ENCODE data around the gene KATNB1.
"Not testable (repeated sequence)": the region's sequence is repeated elsewhere in the genome, so short reads cannot be mapped to it uniquely, and the experiment has no call there.

Gene KATNB1

GRCh38 chr16:57739756-57740422, 4.3 kb downstream of the KATNB1 start:
- no peak overlapping the region for H3K4me3 ChIP-seq (ENCODE audit: low read depth, low read length)
- no peak for DNase-seq (ENCODE audit: low read depth)

GRCh38 chr16:57740423-57741071, 5.0 kb downstream of the KATNB1 start:
- no peak overlapping the region for H3K4me3 ChIP-seq (ENCODE audit: low read depth, low read length)
- no peak for DNase-seq (ENCODE audit: low read depth)

- no peak overlapping the region for H3K4me3 ChIP-seq (ENCODE audit: low read depth, low read length)
Measured at GRCh38 chr16:57741660-57742191, 6.2 kb downstream of the KATNB1 start.

GRCh38 chr16:57742543-57742942, 7.0 kb downstream of the KATNB1 start:
- H3K4me3 ChIP-seq (ENCODE audit: low read depth, low read length) = no peak overlapping the region
- DNase-seq (ENCODE audit: low read depth) = no peak

More at GRCh38 chr16:57741660-57742191, 6.2 kb downstream of the KATNB1 start:
- DNase-seq (ENCODE audit: low read depth) = no peak

GRCh38 chr16:57743458-57743857, 7.9 kb downstream of the KATNB1 start:
- no peak for DNase-seq (ENCODE audit: low read depth)
- H3K4me3 ChIP-seq (ENCODE audit: low read depth, low read length) = no peak overlapping the region

GRCh38 chr16:57743886-57744641, 8.5 kb downstream of the KATNB1 start:
- DNase-seq (ENCODE audit: low read depth) = no peak
- no peak overlapping the region for H3K4me3 ChIP-seq (ENCODE audit: low read depth, low read length)

GRCh38 chr16:57744642-57744903, 9.0 kb downstream of the KATNB1 start:
- no peak for DNase-seq (ENCODE audit: low read depth)

GRCh38 chr16:57745768-57746167, 10.2 kb downstream of the KATNB1 start:
- DNase-seq (ENCODE audit: low read depth) = no peak
- no peak overlapping the region for H3K4me3 ChIP-seq (ENCODE audit: low read depth, low read length)

More at GRCh38 chr16:57744642-57744903, 9.0 kb downstream of the KATNB1 start:
- no peak overlapping the region for H3K4me3 ChIP-seq (ENCODE audit: low read depth, low read length)

GRCh38 chr16:57746316-57746715, 10.7 kb downstream of the KATNB1 start:
- not testable (repeated sequence) for DNase-seq (ENCODE audit: low read depth); H3K4me3 ChIP-seq (ENCODE audit: low read depth, low read length)

- no peak for DNase-seq (ENCODE audit: low read depth)
- no peak overlapping the region for H3K4me3 ChIP-seq (ENCODE audit: low read depth, low read length)
Measured at GRCh38 chr16:57747091-57747490, 11.5 kb downstream of the KATNB1 start.

GRCh38 chr16:57747496-57747895, 11.9 kb downstream of the KATNB1 start:
- H3K4me3 ChIP-seq (ENCODE audit: low read depth, low read length) = no peak overlapping the region
- DNase-seq (ENCODE audit: low read depth) = no peak

GRCh38 chr16:57747996-57748395, 12.4 kb downstream of the KATNB1 start:
- no peak for DNase-seq (ENCODE audit: low read depth)
- H3K4me3 ChIP-seq (ENCODE audit: low read depth, low read length) = no peak overlapping the region

GRCh38 chr16:57748596-57748995, 13.0 kb downstream of the KATNB1 start:
- no peak for DNase-seq (ENCODE audit: low read depth)
- no peak overlapping the region for H3K4me3 ChIP-seq (ENCODE audit: low read depth, low read length)

GRCh38 chr16:57749101-57749692, 13.6 kb downstream of the KATNB1 start:
- H3K4me3 ChIP-seq (ENCODE audit: low read depth, low read length) = no peak overlapping the region
- no peak for DNase-seq (ENCODE audit: low read depth)

GRCh38 chr16:57749856-57750452, 14.4 kb downstream of the KATNB1 start:
- no peak overlapping the region for H3K4me3 ChIP-seq (ENCODE audit: low read depth, low read length)
- DNase-seq (ENCODE audit: low read depth) = no peak

GRCh38 chr16:57750796-57751538, 15.4 kb downstream of the KATNB1 start:
- H3K4me3 ChIP-seq (ENCODE audit: low read depth, low read length) = no peak overlapping the region
- DNase-seq (ENCODE audit: low read depth) = no peak

- no peak overlapping the region for H3K4me3 ChIP-seq (ENCODE audit: low read depth, low read length)
- no peak for DNase-seq (ENCODE audit: low read depth)
Measured at GRCh38 chr16:57751539-57752202, 16.1 kb downstream of the KATNB1 start.

GRCh38 chr16:57752203-57752580, 16.6 kb downstream of the KATNB1 start:
- H3K4me3 ChIP-seq (ENCODE audit: low read depth, low read length) = no peak overlapping the region
- DNase-seq (ENCODE audit: low read depth) = no peak

All from skeletal muscle cell (primary cell).